Stimulated activated CD8-positive, alpha-beta memory T cell treated with anti-CD3 and anti-CD28 coated beads, Interleukin-15, amount 100 ng/mL, for 24 hours (primary cell): ENCODE data around the gene BAIAP3.

ENCODE experiments used
- DNase-seq: peaks from one replicate; pipeline ENCODE4 v3.0.0-alpha.2; 2020; ENCODE audit warnings: low read depth

BAIAP3 gene

GRCh38 chr16:1334739-1335138 lies 1.3 kb downstream of the BAIAP3 start:
- DNase-seq, result no peak

GRCh38 chr16:1335211-1335971 lies 1.9 kb downstream of the BAIAP3 start:
- no peak for DNase-seq

GRCh38 chr16:1335996-1336395 lies 2.6 kb downstream of the BAIAP3 start:
- no peak for DNase-seq

GRCh38 chr16:1336619-1337018 lies 3.2 kb downstream of the BAIAP3 start:
- no peak for DNase-seq

- no peak for DNase-seq
These were observed 4.0 kb downstream of the BAIAP3 start for GRCh38 chr16:1337486-1337885.

- no peak for DNase-seq
These were observed 4.8 kb downstream of the BAIAP3 start for GRCh38 chr16:1338119-1338730.

- no peak for DNase-seq
These were observed 5.6 kb downstream of the BAIAP3 start for GRCh38 chr16:1338855-1339675.

GRCh38 chr16:1340730-1341494 lies 7.5 kb downstream of the BAIAP3 start:
- DNase-seq, result no peak

GRCh38 chr16:1341495-1342420 lies 8.3 kb downstream of the BAIAP3 start:
- no peak for DNase-seq

- peak; percentile 78 for DNase-seq
These were observed 9.3 kb downstream of the BAIAP3 start for GRCh38 chr16:1342526-1343427.

GRCh38 chr16:1343428-1344242 lies 10.2 kb downstream of the BAIAP3 start:
- no peak for DNase-seq

- DNase-seq, result no peak
These were observed 11.1 kb downstream of the BAIAP3 start for GRCh38 chr16:1344499-1344898.

- DNase-seq, result no peak
These were observed 11.6 kb downstream of the BAIAP3 start for GRCh38 chr16:1345087-1345486.

GRCh38 chr16:1345651-1346421 lies 12.4 kb downstream of the BAIAP3 start:
- DNase-seq, result no peak

GRCh38 chr16:1346422-1347285 lies 13.2 kb downstream of the BAIAP3 start:
- no peak for DNase-seq

- no peak for DNase-seq
These were observed 13.9 kb downstream of the BAIAP3 start for GRCh38 chr16:1347286-1347855.

GRCh38 chr16:1347962-1348361 lies 14.5 kb downstream of the BAIAP3 start:
- no peak for DNase-seq
